Fibroblast of villous mesenchyme (primary cell): ENCODE data around the gene SERPINA3. TPM values are rescaled to one million over a fixed set of nuclear protein-coding genes. Genes with fewer than 3 reads are reported as not detected.

Experiments
- DNase-seq: peaks from one replicate; pipeline ENCODE4 v3.0.0-alpha.2; 2010; ENCODE audit warnings: low read depth
- H3K4me3 ChIP-seq: 2 replicates; pipeline ENCODE4 v1.5.1; 2011; ENCODE audit warnings: low read depth, mild to moderate bottlenecking, low read length
- CTCF ChIP-seq: IDR thresholded peaks from 2 replicates; pipeline ENCODE4 v1.5.1; 2012; ENCODE audit warnings: low read depth, mild to moderate bottlenecking, low read length; ENCODE audit not compliant: insufficient read depth
- total RNA-seq: library from RNA; depleted of rRNA; stranded (reverse); fragments of >200 nt; gene quantifications from 2 replicates; pipeline ENCODE4 v1.2.3, GENCODE V29; 2012

The SERPINA3 gene
- total RNA-seq, 1 donor = not detected

GRCh38 chr14:94646481-94646880 is 34.3 kb downstream of the SERPINA3 start:
- no peak for DNase-seq
- no peak for TF ChIP-seq CTCF
- no peak overlapping the region for H3K4me3 ChIP-seq

- no peak for DNase-seq
- H3K4me3 ChIP-seq = no peak overlapping the region
- no peak for TF ChIP-seq CTCF
Observed at GRCh38 chr14:94648801-94649200, 36.6 kb downstream of the SERPINA3 start.

GRCh38 chr14:94649543-94650443 is 37.6 kb downstream of the SERPINA3 start:
- no peak overlapping the region for H3K4me3 ChIP-seq
- TF ChIP-seq CTCF = no peak
- no peak for DNase-seq

GRCh38 chr14:94650444-94650775 is 38.2 kb downstream of the SERPINA3 start:
- no peak for TF ChIP-seq CTCF
- H3K4me3 ChIP-seq = no peak overlapping the region
- no peak for DNase-seq

GRCh38 chr14:94650806-94651805 is 38.9 kb downstream of the SERPINA3 start:
- no peak for DNase-seq
- H3K4me3 ChIP-seq = no peak overlapping the region
- TF ChIP-seq CTCF = no peak

GRCh38 chr14:94653321-94653720 is 41.1 kb downstream of the SERPINA3 start:
- no peak for TF ChIP-seq CTCF
- no peak overlapping the region for H3K4me3 ChIP-seq
- no peak for DNase-seq
